Glutamatergic neuron (in vitro differentiated cells): ENCODE measurements around the gene HOXB3. TPM values are rescaled to one million over a fixed set of nuclear protein-coding genes. Genes with fewer than 3 reads are reported as not detected.

Source experiments
- DNase-seq: peaks from one replicate; pipeline ENCODE4 v3.0.0; 2022
- H3K27ac Mint-ChIP-seq: one replicate; pipeline ENCODE4 v1.8.0; 2020; ENCODE audit warnings: mild to moderate bottlenecking, mixed read lengths, inconsistent platforms; ENCODE audit not compliant: unreplicated experiment
- H3K27me3 Mint-ChIP-seq: one replicate; pipeline ENCODE4 v1.8.0; 2020; ENCODE audit warnings: mild to moderate bottlenecking, moderate library complexity, mixed read lengths, inconsistent platforms; ENCODE audit not compliant: unreplicated experiment
- H3K36me3 Mint-ChIP-seq: one replicate; pipeline ENCODE4 v1.8.0; 2020; ENCODE audit warnings: mild to moderate bottlenecking, mixed read lengths, inconsistent platforms; ENCODE audit not compliant: unreplicated experiment
- H3K4me1 Mint-ChIP-seq: one replicate; pipeline ENCODE4 v1.8.0; 2020; ENCODE audit warnings: mild to moderate bottlenecking, low read depth, mixed read lengths, inconsistent platforms; ENCODE audit not compliant: unreplicated experiment
- H3K4me3 Mint-ChIP-seq: one replicate; pipeline ENCODE4 v1.8.0; 2020; ENCODE audit warnings: mild to moderate bottlenecking, mixed read lengths, inconsistent platforms; ENCODE audit not compliant: unreplicated experiment
- H3K9me3 Mint-ChIP-seq: one replicate; pipeline ENCODE4 v1.8.0; 2020; ENCODE audit warnings: mild to moderate bottlenecking, moderate library complexity, mixed read lengths, inconsistent platforms; ENCODE audit not compliant: unreplicated experiment
- total RNA-seq: library from RNA; stranded (reverse); fragmentation: NEBNext Ultra II Directional; extraction: Animal tissue kit (Norgen Biotek cat#: 25700); gene quantifications from one replicate; pipeline ENCODE4 v1.2.1, GENCODE V29; 2021; ENCODE audit not compliant: unreplicated experiment
- TF ChIP-seq, protein P1 (sequence below): fragments of 200-600 bp; sonication (generic); IDR thresholded peaks from one replicate; pipeline ENCODE4 v1.5.0; 2021; ENCODE audit not compliant: partially characterized antibody, unreplicated experiment

The HOXB3 gene
- total RNA-seq, 1 donor from 2014 or later = not detected

GRCh38 chr17:48624544-48625494 is 34.8 kb upstream of the HOXB3 start:
- peak; percentile 45 for DNase-seq
- Mint-ChIP-seq H3K4me1 (no peaks in the 10 kb centered on the region), H3K9me3 (peaks cover 6% of the 10 kb centered on the region), H3K36me3 (no peaks in the 10 kb centered on the region), H3K27me3 (peaks cover 35% of the 10 kb centered on the region), H3K4me3 (no peak overlapping the region), H3K27ac (no peak overlapping the region)
- TF ChIP-seq, protein P1, sequence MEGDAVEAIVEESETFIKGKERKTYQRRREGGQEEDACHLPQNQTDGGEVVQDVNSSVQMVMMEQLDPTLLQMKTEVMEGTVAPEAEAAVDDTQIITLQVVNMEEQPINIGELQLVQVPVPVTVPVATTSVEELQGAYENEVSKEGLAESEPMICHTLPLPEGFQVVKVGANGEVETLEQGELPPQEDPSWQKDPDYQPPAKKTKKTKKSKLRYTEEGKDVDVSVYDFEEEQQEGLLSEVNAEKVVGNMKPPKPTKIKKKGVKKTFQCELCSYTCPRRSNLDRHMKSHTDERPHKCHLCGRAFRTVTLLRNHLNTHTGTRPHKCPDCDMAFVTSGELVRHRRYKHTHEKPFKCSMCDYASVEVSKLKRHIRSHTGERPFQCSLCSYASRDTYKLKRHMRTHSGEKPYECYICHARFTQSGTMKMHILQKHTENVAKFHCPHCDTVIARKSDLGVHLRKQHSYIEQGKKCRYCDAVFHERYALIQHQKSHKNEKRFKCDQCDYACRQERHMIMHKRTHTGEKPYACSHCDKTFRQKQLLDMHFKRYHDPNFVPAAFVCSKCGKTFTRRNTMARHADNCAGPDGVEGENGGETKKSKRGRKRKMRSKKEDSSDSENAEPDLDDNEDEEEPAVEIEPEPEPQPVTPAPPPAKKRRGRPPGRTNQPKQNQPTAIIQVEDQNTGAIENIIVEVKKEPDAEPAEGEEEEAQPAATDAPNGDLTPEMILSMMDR = no peak

- peaks cover 6% of the 10 kb centered on the region for H3K9me3 Mint-ChIP-seq
- H3K4me1 Mint-ChIP-seq = peaks cover 2% of the 10 kb centered on the region
- peaks cover 35% of the 10 kb centered on the region for H3K27me3 Mint-ChIP-seq
- no peak overlapping the region for H3K4me3 Mint-ChIP-seq
- TF ChIP-seq, protein P1 = no peak
- no peak for DNase-seq
- H3K36me3 Mint-ChIP-seq = no peaks in the 10 kb centered on the region
- no peak overlapping the region for H3K27ac Mint-ChIP-seq
Measured at GRCh38 chr17:48624118-48624517, 34.1 kb upstream of the HOXB3 start.

GRCh38 chr17:48623583-48623982 is 33.5 kb upstream of the HOXB3 start:
- Mint-ChIP-seq H3K27me3 (peaks cover 38% of the 10 kb centered on the region), H3K27ac (no peak overlapping the region), H3K9me3 (peaks cover 9% of the 10 kb centered on the region), H3K4me1 (peaks cover 3% of the 10 kb centered on the region), H3K4me3 (no peak overlapping the region), H3K36me3 (no peaks in the 10 kb centered on the region)
- DNase-seq = no peak
- TF ChIP-seq, protein P1 = no peak

DNA sequence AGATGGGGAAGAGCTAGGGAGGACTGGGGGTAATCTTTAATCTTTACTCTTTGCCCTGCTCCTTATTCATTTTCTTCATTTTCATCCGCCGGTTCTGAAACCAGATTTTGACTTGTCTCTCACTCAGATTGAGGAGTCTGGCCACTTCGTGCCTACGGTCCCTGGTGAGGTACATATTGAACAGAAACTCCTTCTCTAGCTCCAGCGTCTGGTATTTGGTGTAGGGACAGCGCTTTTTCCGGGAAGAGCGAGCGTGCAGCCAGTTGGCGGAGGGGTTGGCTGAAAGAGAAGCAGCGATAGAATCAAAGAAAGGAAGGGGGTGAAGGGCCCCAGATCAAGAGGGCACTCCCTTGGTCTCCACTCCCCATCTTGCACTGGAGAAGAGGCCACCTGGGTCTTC is 32.8 kb upstream of the HOXB3 start:
- peaks cover 10% of the 10 kb centered on the region for H3K9me3 Mint-ChIP-seq
- no peak overlapping the region for H3K4me3 Mint-ChIP-seq
- DNase-seq = no peak
- H3K4me1 Mint-ChIP-seq = peaks cover 3% of the 10 kb centered on the region
- H3K27me3 Mint-ChIP-seq = peaks cover 39% of the 10 kb centered on the region
- TF ChIP-seq, protein P1 = no peak
- H3K36me3 Mint-ChIP-seq = no peaks in the 10 kb centered on the region
- H3K27ac Mint-ChIP-seq = no peak overlapping the region
